Liver (tissue), 9 donors: ENCODE results near the gene IGF1. TPM values are rescaled to one million over a fixed set of nuclear protein-coding genes. Genes with fewer than 3 reads are reported as not detected.

Source experiments
- DNase-seq: peaks from one replicate; pipeline ENCODE4 v3.0.0-alpha.2; 2017; ENCODE audit warnings: low spot score
- H3K27ac ChIP-seq, 2 donors: one replicate each; pipeline ENCODE4 v1.7.0; 2013; ENCODE audit warnings: inconsistent platforms in 2 of 2, low read length in 2 of 2, control low read depth in 1 of 2, low read depth in 1 of 2, mild to moderate bottlenecking in 1 of 2
- H3K27me3 ChIP-seq, 4 donors: one replicate each; pipeline versions ENCODE4 v1.6.1 to v1.7.0; 2013; ENCODE audit warnings: low read length in 3 of 4, inconsistent platforms in 1 of 4, mild to moderate bottlenecking in 1 of 4, moderate library complexity in 1 of 4; ENCODE audit not compliant: control insufficient read depth in 4 of 4, insufficient read depth in 4 of 4
- H3K36me3 ChIP-seq, 4 donors: one replicate each; pipeline versions ENCODE4 v1.6.1 to v1.7.0; 2013; ENCODE audit warnings: low read length in 3 of 4, mild to moderate bottlenecking in 3 of 4, low read depth in 1 of 4, moderate library complexity in 1 of 4; ENCODE audit not compliant: control insufficient read depth in 4 of 4, insufficient read depth in 3 of 4
- H3K4me1 ChIP-seq, 4 donors: one replicate each; pipeline versions ENCODE4 v1.6.1 to v1.7.0; 2013; ENCODE audit warnings: low read length in 3 of 4, mild to moderate bottlenecking in 3 of 4, moderate library complexity in 1 of 4; ENCODE audit not compliant: control insufficient read depth in 4 of 4, insufficient read depth in 4 of 4
- H3K4me3 ChIP-seq, 3 donors: one replicate each; pipeline versions ENCODE4 v1.6.1 to v1.7.0; 2013; ENCODE audit warnings: low read length in 3 of 3, control low read depth in 1 of 3, low read depth in 1 of 3, mild to moderate bottlenecking in 1 of 3
- H3K9ac ChIP-seq, 2 donors: one replicate each; pipeline ENCODE4 v1.7.0; 2013; ENCODE audit warnings: low read length in 2 of 2, mild to moderate bottlenecking in 2 of 2, moderate library complexity in 2 of 2, control low read depth in 1 of 2, low read depth in 1 of 2
- H3K9me3 ChIP-seq, 4 donors: one replicate each; pipeline versions ENCODE4 v1.6.1 to v1.7.0; 2013; ENCODE audit warnings: low read length in 3 of 4; ENCODE audit not compliant: control insufficient read depth in 4 of 4
- EGR1 ChIP-seq, 2 donors: IDR thresholded peaks; 2 replicates each; pipeline ENCODE4 v1.6.1; 2016 to 2018; ENCODE audit warnings: antibody characterized with exemption in 2 of 2, low read depth in 2 of 2
- FOXA1 ChIP-seq: IDR thresholded peaks from 2 replicates; pipeline ENCODE4 v1.6.1; 2016; ENCODE audit warnings: antibody characterized with exemption
- FOXA2 ChIP-seq: IDR thresholded peaks from 2 replicates; pipeline ENCODE4 v1.6.1; 2016; ENCODE audit warnings: antibody characterized with exemption
- GABPA ChIP-seq, 2 donors: IDR thresholded peaks in 1 of 2; conservative IDR thresholded peaks in 1 of 2; 2 replicates each; pipeline ENCODE4 v1.6.1; 2016; ENCODE audit warnings: antibody characterized with exemption in 2 of 2, mild to moderate bottlenecking in 1 of 2, moderate library complexity in 1 of 2
- HNF4A ChIP-seq, 2 donors: conservative IDR thresholded peaks; 2 replicates each; pipeline ENCODE4 v1.6.1; 2016; ENCODE audit warnings: antibody characterized with exemption in 2 of 2, mild to moderate bottlenecking in 2 of 2
- HNF4G ChIP-seq: IDR thresholded peaks from 2 replicates; pipeline ENCODE4 v1.6.1; 2016; ENCODE audit warnings: antibody characterized with exemption
- JUND ChIP-seq, 2 donors: IDR thresholded peaks; 2 replicates each; pipeline ENCODE4 v1.6.1; 2016; ENCODE audit warnings: antibody characterized with exemption in 2 of 2
- NR2F2 ChIP-seq: IDR thresholded peaks from 2 replicates; pipeline ENCODE4 v1.6.1; 2016; ENCODE audit warnings: antibody characterized with exemption
- RAD21 ChIP-seq, 2 donors: IDR thresholded peaks; 2 replicates each; pipeline ENCODE4 v1.6.1; 2016; ENCODE audit warnings: antibody characterized with exemption in 2 of 2, mild to moderate bottlenecking in 2 of 2
- RXRA ChIP-seq, 2 donors: IDR thresholded peaks; 2 replicates each; pipeline ENCODE4 v1.6.1; 2017 to 2018; ENCODE audit warnings: antibody characterized with exemption in 2 of 2, mild to moderate bottlenecking in 1 of 2
- SP1 ChIP-seq: IDR thresholded peaks from 2 replicates; pipeline ENCODE4 v1.6.1; 2018; ENCODE audit warnings: antibody characterized with exemption, mild to moderate bottlenecking
- TAF1 ChIP-seq: conservative IDR thresholded peaks from 2 replicates; pipeline ENCODE4 v1.6.1; 2016; ENCODE audit warnings: antibody characterized with exemption, mild to moderate bottlenecking
- YY1 ChIP-seq: IDR thresholded peaks from 2 replicates; pipeline ENCODE4 v1.6.1; 2016; ENCODE audit warnings: antibody characterized with exemption, mild to moderate bottlenecking
- WGBS: extraction: QIAGEN DNeasy Blood & Tissue Kit; methylation state at CpG from one replicate; pipeline ENCODE4 v1.1.7; 2013; 5-methylcytosine and 5-hydroxymethylcytosine counted together
- polyA plus RNA-seq, 2 donors: library from polyadenylated mRNA; stranded (reverse) in 1 of 2; unstranded in 1 of 2; fragments of 200-250 nt in 1 of 2; fragments of >200 nt in 1 of 2; fragmentation: Nextera tagmentation in 1 of 2; extraction: Ambion mirVana in 1 of 2; gene quantifications; one replicate each; pipeline versions ENCODE4 v1.2.1 to v1.2.3, GENCODE V29; 2013 to 2015
- total RNA-seq, 2 donors: library from RNA; depleted of rRNA; stranded (reverse); fragments of >200 nt; gene quantifications; one replicate each; pipeline ENCODE4 v1.2.3, GENCODE V29; 2014
- TF ChIP-seq, protein P1 (sequence below): fragments of 150-350 bp; IDR thresholded peaks from 2 replicates; pipeline ENCODE4 v1.5.1; 2017; ENCODE audit warnings: improper control_type of control experiment, low read depth, low read length; ENCODE audit not compliant: missing input control
- TF ChIP-seq, protein P2 (sequence below): IDR thresholded peaks from 2 replicates; pipeline ENCODE4 v1.6.1; 2016; ENCODE audit warnings: antibody characterized with exemption
- TF ChIP-seq, protein P3 (sequence below): IDR thresholded peaks from 2 replicates; pipeline ENCODE4 v1.6.1; 2016; ENCODE audit warnings: antibody characterized with exemption
- TF ChIP-seq, protein P4 (sequence below): IDR thresholded peaks from 2 replicates; pipeline ENCODE4 v1.6.1; 2016; ENCODE audit warnings: antibody characterized with exemption, mild to moderate bottlenecking
- TF ChIP-seq, protein P5 (sequence below): IDR thresholded peaks from 2 replicates; pipeline ENCODE4 v1.6.1; 2016; ENCODE audit warnings: antibody characterized with exemption
- donor health status: healthy.
- donor health status: healthy.
- donor health status: healthy.
- donor health status: healthy.
- donor health status: healthy.

IGF1 gene
- total and polyA plus RNA-seq, 4 donors, result 0.61 to 118 (median 33.3) TPM

DNA sequence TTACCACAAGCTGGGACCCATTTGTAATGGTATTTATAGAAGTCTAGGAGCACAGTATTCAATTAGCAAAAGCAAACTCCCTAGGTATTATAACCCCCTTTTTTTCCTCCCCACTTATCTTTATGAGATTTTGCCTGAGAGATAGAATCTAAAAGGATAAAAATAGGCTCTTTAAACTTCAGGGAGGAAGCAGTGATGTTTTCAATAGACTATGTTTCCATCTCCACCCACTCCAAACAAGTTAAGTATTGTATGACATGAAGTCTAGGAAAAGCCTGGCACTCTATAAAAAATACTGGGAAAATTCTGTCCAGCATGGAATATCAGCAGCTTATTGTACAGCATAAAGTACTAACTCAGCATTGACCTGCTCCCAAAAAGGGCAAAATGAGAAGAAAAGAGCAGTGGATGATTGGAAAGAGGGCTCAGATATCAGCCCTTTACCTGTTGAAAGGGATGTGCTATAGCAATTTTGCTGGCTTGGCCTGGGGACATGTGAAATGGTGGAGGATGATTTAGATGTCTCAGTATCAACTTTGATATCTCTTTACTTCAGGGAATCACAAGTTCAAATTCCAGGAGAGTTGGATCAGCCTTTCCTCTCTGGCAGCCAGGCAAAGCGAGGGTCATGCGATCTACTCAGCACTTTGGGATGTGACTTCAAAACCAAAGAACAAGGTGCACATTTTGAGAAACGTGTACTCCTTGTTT is 72.4 kb downstream of the IGF1 start:
- WGBS, result 38% methylated on average over 3 of the region's 3 CpGs
- peak overlapping the region in 1 of 2 donors; percentile 28 for H3K27ac ChIP-seq
- H3K27me3 ChIP-seq, result no peaks in the 10 kb centered on the region
- H3K4me3 ChIP-seq, result no peak overlapping the region
- H3K9me3 ChIP-seq, result no peaks in the 10 kb centered on the region
- H3K9ac ChIP-seq, result no peak overlapping the region
- peaks cover 3 to 42% (median 18%) of the 10 kb centered on the region in 4 donors for H3K4me1 ChIP-seq
- TF ChIP-seq GABPA (IDR thresholded peaks at IDR 0.05 in 1 of 2, conservative IDR thresholded peaks at IDR 0.05 in 1 of 2) (peak in 1 of 2 donors; percentile 14), RAD21 (IDR thresholded peaks at IDR 0.05) (peak in 1 of 2 donors; percentile 26), TAF1 (no peak), FOXA1 (no peak), JUND (IDR thresholded peaks at IDR 0.05) (peak in 1 of 2 donors; percentile 74), YY1 (peak; percentile 44), EGR1 (IDR thresholded peaks at IDR 0.05; ENCODE audit: low read depth in 2 of 2) (no peak), HNF4A (conservative IDR thresholded peaks at IDR 0.05) (peak; percentile 66 to 86), SP1 (peak; percentile 46), FOXA2 (no peak), HNF4G (no peak), RXRA (IDR thresholded peaks at IDR 0.05) (peak; percentile 46 to 75), NR2F2 (no peak)
- TF ChIP-seq, protein P1, sequence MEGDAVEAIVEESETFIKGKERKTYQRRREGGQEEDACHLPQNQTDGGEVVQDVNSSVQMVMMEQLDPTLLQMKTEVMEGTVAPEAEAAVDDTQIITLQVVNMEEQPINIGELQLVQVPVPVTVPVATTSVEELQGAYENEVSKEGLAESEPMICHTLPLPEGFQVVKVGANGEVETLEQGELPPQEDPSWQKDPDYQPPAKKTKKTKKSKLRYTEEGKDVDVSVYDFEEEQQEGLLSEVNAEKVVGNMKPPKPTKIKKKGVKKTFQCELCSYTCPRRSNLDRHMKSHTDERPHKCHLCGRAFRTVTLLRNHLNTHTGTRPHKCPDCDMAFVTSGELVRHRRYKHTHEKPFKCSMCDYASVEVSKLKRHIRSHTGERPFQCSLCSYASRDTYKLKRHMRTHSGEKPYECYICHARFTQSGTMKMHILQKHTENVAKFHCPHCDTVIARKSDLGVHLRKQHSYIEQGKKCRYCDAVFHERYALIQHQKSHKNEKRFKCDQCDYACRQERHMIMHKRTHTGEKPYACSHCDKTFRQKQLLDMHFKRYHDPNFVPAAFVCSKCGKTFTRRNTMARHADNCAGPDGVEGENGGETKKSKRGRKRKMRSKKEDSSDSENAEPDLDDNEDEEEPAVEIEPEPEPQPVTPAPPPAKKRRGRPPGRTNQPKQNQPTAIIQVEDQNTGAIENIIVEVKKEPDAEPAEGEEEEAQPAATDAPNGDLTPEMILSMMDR, result no peak
- TF ChIP-seq, protein P2, sequence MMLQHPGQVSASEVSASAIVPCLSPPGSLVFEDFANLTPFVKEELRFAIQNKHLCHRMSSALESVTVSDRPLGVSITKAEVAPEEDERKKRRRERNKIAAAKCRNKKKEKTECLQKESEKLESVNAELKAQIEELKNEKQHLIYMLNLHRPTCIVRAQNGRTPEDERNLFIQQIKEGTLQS, result no peak
- TF ChIP-seq, protein P3, sequence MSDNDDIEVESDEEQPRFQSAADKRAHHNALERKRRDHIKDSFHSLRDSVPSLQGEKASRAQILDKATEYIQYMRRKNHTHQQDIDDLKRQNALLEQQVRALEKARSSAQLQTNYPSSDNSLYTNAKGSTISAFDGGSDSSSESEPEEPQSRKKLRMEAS, result peak; percentile 44
- TF ChIP-seq, protein P4, sequence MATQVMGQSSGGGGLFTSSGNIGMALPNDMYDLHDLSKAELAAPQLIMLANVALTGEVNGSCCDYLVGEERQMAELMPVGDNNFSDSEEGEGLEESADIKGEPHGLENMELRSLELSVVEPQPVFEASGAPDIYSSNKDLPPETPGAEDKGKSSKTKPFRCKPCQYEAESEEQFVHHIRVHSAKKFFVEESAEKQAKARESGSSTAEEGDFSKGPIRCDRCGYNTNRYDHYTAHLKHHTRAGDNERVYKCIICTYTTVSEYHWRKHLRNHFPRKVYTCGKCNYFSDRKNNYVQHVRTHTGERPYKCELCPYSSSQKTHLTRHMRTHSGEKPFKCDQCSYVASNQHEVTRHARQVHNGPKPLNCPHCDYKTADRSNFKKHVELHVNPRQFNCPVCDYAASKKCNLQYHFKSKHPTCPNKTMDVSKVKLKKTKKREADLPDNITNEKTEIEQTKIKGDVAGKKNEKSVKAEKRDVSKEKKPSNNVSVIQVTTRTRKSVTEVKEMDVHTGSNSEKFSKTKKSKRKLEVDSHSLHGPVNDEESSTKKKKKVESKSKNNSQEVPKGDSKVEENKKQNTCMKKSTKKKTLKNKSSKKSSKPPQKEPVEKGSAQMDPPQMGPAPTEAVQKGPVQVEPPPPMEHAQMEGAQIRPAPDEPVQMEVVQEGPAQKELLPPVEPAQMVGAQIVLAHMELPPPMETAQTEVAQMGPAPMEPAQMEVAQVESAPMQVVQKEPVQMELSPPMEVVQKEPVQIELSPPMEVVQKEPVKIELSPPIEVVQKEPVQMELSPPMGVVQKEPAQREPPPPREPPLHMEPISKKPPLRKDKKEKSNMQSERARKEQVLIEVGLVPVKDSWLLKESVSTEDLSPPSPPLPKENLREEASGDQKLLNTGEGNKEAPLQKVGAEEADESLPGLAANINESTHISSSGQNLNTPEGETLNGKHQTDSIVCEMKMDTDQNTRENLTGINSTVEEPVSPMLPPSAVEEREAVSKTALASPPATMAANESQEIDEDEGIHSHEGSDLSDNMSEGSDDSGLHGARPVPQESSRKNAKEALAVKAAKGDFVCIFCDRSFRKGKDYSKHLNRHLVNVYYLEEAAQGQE, result peak; percentile 56
- TF ChIP-seq, protein P5, sequence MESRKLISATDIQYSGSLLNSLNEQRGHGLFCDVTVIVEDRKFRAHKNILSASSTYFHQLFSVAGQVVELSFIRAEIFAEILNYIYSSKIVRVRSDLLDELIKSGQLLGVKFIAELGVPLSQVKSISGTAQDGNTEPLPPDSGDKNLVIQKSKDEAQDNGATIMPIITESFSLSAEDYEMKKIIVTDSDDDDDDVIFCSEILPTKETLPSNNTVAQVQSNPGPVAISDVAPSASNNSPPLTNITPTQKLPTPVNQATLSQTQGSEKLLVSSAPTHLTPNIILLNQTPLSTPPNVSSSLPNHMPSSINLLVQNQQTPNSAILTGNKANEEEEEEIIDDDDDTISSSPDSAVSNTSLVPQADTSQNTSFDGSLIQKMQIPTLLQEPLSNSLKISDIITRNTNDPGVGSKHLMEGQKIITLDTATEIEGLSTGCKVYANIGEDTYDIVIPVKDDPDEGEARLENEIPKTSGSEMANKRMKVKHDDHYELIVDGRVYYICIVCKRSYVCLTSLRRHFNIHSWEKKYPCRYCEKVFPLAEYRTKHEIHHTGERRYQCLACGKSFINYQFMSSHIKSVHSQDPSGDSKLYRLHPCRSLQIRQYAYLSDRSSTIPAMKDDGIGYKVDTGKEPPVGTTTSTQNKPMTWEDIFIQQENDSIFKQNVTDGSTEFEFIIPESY, result no peak
- DNase-seq, result no peak
- peaks cover 0 to 8% (median 0%) of the 10 kb centered on the region in 4 donors for H3K36me3 ChIP-seq
